Measurements from ENCODE around the gene CASKIN2. TPM values are rescaled to one million over a fixed set of nuclear protein-coding genes. Genes with fewer than 3 reads are reported as not detected.

CASKIN2 gene
- total RNA-seq, 1 experiment from 2014 or later = 40.0 TPM

GRCh38 chr17:75489511-75489955, 25.8 kb downstream of the CASKIN2 start:
- H3K36me3 ChIP-seq (ENCODE audit: control insufficient read depth, insufficient read depth, low read length) = no peaks in the 10 kb centered on the region
- H3K9me3 ChIP-seq (ENCODE audit: control insufficient read depth, insufficient read depth, low read depth, low read length) = no peaks in the 10 kb centered on the region
- in situ Hi-C loops (cut with HindIII; ENCODE audit: low pct_unique_long_range_greater_than_20kb, low sequenced_read_pairs) = no loop called here
- BruUV-seq (replicated peaks) = no TSS peak
- H3K27ac ChIP-seq (ENCODE audit: low read length) = no peak overlapping the region
- ChIA-PET CTCF (interaction anchor here (0.5 kb wide), 1 partner anchor 325 kb away, joined by 9 read pairs; no protein-coding TSS in a partner anchor), POLR2A (interaction anchor here (0.7 kb wide), 1 partner anchor 35 kb away, joined by 7 read pairs; no protein-coding TSS in a partner anchor)
- TF ChIP-seq REST (IDR thresholded peaks at IDR 0.05; ENCODE audit: insufficient read depth in 1 of 2, low read depth in 2 of 2, low read length in 1 of 2) (no peak), CTCF (IDR thresholded peaks at IDR 0.05) (no peak), POLR2AphosphoS5 (IDR thresholded peaks at IDR 0.05; ENCODE audit: low read depth, low read length) (no peak), SIN3A (IDR thresholded peaks at IDR 0.05; ENCODE audit: borderline replicate concordance, insufficient read depth, low read depth, low read length) (no peak), TCF7L2 (IDR thresholded peaks at IDR 0.05; ENCODE audit: low read depth, low read length) (no peak)
- no peaks in the 10 kb centered on the region for H3K4me1 ChIP-seq (ENCODE audit: control insufficient read depth, insufficient read depth, low read length)
- H3K27me3 ChIP-seq (ENCODE audit: control insufficient read depth, insufficient read depth, low read length) = no peaks in the 10 kb centered on the region
- H3K4me3 ChIP-seq (ENCODE audit: low read depth in 2 of 2, low read length in 2 of 2) = no peak overlapping the region
- intact Hi-C loops (cut with micrococcal nuclease; ENCODE audit: unreplicated experiment) = no loop called here
- ATAC-seq = no peak
- no peak for DNase-seq (ENCODE audit: low read depth, low spot score)

GRCh38 chr17:75488693-75489510, 26.4 kb downstream of the CASKIN2 start:
- POLR2A ChIA-PET = interaction anchor here (0.7 kb wide), 1 partner anchor 34 kb away, joined by 7 read pairs; no protein-coding TSS in a partner anchor
- Histone ChIP-seq H3K36me3 (ENCODE audit: control insufficient read depth, insufficient read depth, low read length) (no peaks in the 10 kb centered on the region), H3K4me1 (ENCODE audit: control insufficient read depth, insufficient read depth, low read length) (no peaks in the 10 kb centered on the region), H3K27me3 (ENCODE audit: control insufficient read depth, insufficient read depth, low read length) (no peaks in the 10 kb centered on the region), H3K9me3 (ENCODE audit: control insufficient read depth, insufficient read depth, low read depth, low read length) (no peaks in the 10 kb centered on the region), H3K4me3 (ENCODE audit: low read depth in 2 of 2, low read length in 2 of 2) (no peak overlapping the region), H3K27ac (ENCODE audit: low read length) (no peak overlapping the region)
- intact Hi-C loops (cut with micrococcal nuclease; ENCODE audit: unreplicated experiment) (no loop called here), in situ Hi-C loops (cut with HindIII; ENCODE audit: low pct_unique_long_range_greater_than_20kb, low sequenced_read_pairs) (no loop called here)
- BruUV-seq (replicated peaks) = no TSS peak
- TF ChIP-seq TCF7L2 (IDR thresholded peaks at IDR 0.05; ENCODE audit: low read depth, low read length) = no peak
- no peak for TF ChIP-seq REST (IDR thresholded peaks at IDR 0.05; ENCODE audit: insufficient read depth in 1 of 2, low read depth in 2 of 2, low read length in 1 of 2)
- no peak for TF ChIP-seq SIN3A (IDR thresholded peaks at IDR 0.05; ENCODE audit: borderline replicate concordance, insufficient read depth, low read depth, low read length)
- TF ChIP-seq POLR2AphosphoS5 (IDR thresholded peaks at IDR 0.05; ENCODE audit: low read depth, low read length) = no peak
- no peak for TF ChIP-seq CTCF (IDR thresholded peaks at IDR 0.05)
- CTCF ChIA-PET = no interaction called here
- DNase-seq (ENCODE audit: low read depth, low spot score) (no peak), ATAC-seq (peak; percentile 36; the same call in 1 of the 2 replicates)

Data from Panc1 (cell line).